Measurements from ENCODE around the gene ST8SIA4. TPM values are rescaled to one million over a fixed set of nuclear protein-coding genes. Genes with fewer than 3 reads are reported as not detected.

The ST8SIA4 gene
- 1 to 10 TPM in 3 of 4 donors, under 1 TPM in 1; 0.77 to 2.5 (median 1.9) TPM for total RNA-seq
- polyA plus RNA-seq = under 1 TPM; 0.27 to 0.52 (median 0.29) TPM
- long read RNA-seq, donor 1 = 0 reads
- long read RNA-seq, donor 2, full-length matches to known transcripts = 1 of 1 reads
- long read RNA-seq, donor 2, partial matches to known transcripts = 0 of 1 reads
- long read RNA-seq, donor 2, other reads (novel, unspliced or antisense) = 0 of 1 reads

- Histone ChIP-seq H3K9me3 (no peaks in the 10 kb centered on the region), H3K4me1 (no peaks in the 10 kb centered on the region), H3K36me3 (ENCODE audit: insufficient read depth in 1 of 2, low read depth in 1 of 2) (no peaks in the 10 kb centered on the region), H3K27ac (peak within 1 kb of the TSS; percentile 68), H3K27me3 (ENCODE audit: insufficient read depth in 3 of 3, low read length in 2 of 3) (peaks cover 0 to 31% (median 0%) of the 10 kb centered on the region in 3 donors), H3K4me3 (peak within 1 kb of the TSS; percentile 66)
- TF ChIP-seq CTCF (IDR thresholded peaks at IDR 0.05) = no peak
- DNase-seq (peak; percentile 67 to 80), ATAC-seq (peak; percentile 55 to 73 (median 58))
- WGBS, 3 donors = 0 to 1% (median 0%) methylated on average over 42 to 43 of the region's 43 CpGs
- intact Hi-C loops (cut with DNase I) = no loop called here
These were observed at the start of gene ST8SIA4 for GRCh38 chr5:100903039-100903887. Gene ST8SIA4 (minus strand): TSS chr5:100903282. CDS start chr5:100902955, 327 bp downstream.

GRCh38 chr5:100950985-100951384, 47.9 kb upstream of the ST8SIA4 start:
- no peak overlapping the region for H3K27ac ChIP-seq
- H3K4me1 ChIP-seq = no peaks in the 10 kb centered on the region
- WGBS, 3 donors = 32 to 46% (median 36%) methylated on average over 4 of the region's 4 CpGs
- H3K9me3 ChIP-seq = no peaks in the 10 kb centered on the region
- no peak for TF ChIP-seq CTCF (IDR thresholded peaks at IDR 0.05)
- DNase-seq (no peak), ATAC-seq (no peak)
- H3K27me3 ChIP-seq (ENCODE audit: insufficient read depth in 3 of 3, low read length in 2 of 3) = no peaks in the 10 kb centered on the region
- no peaks in the 10 kb centered on the region for H3K36me3 ChIP-seq (ENCODE audit: insufficient read depth in 1 of 2, low read depth in 1 of 2)
- intact Hi-C loops (cut with DNase I) = no loop called here
- no peak overlapping the region for H3K4me3 ChIP-seq

GRCh38 chr5:100913298-100913697, 10.2 kb upstream of the ST8SIA4 start:
- Histone ChIP-seq H3K9me3 (no peaks in the 10 kb centered on the region), H3K4me3 (no peak overlapping the region), H3K36me3 (ENCODE audit: insufficient read depth in 1 of 2, low read depth in 1 of 2) (no peaks in the 10 kb centered on the region), H3K4me1 (no peaks in the 10 kb centered on the region), H3K27me3 (ENCODE audit: insufficient read depth in 3 of 3, low read length in 2 of 3) (no peaks in the 10 kb centered on the region), H3K27ac (no peak overlapping the region)
- ATAC-seq = no peak
- intact Hi-C loops (cut with DNase I) = no loop called here
- no peak for TF ChIP-seq CTCF (IDR thresholded peaks at IDR 0.05)
- 94 to 98% (median 96%) methylated on average over 2 of the region's 2 CpGs for WGBS, 3 donors
- DNase-seq = no peak

- no peak for DNase-seq
- intact Hi-C loops (cut with DNase I) = no loop called here
- Histone ChIP-seq H3K27me3 (ENCODE audit: insufficient read depth in 3 of 3, low read length in 2 of 3) (peaks cover 0 to 5% (median 0%) of the 10 kb centered on the region in 3 donors), H3K9me3 (no peaks in the 10 kb centered on the region), H3K4me1 (no peaks in the 10 kb centered on the region), H3K27ac (no peak overlapping the region), H3K4me3 (no peak overlapping the region), H3K36me3 (ENCODE audit: insufficient read depth in 1 of 2, low read depth in 1 of 2) (no peaks in the 10 kb centered on the region)
- 89 to 92% (median 90%) methylated on average over 4 of the region's 4 CpGs for WGBS, 3 donors
- no peak for TF ChIP-seq CTCF (IDR thresholded peaks at IDR 0.05)
- no peak for ATAC-seq
These were observed 6.0 kb upstream of the ST8SIA4 start for GRCh38 chr5:100909034-100909433.

Measured in psoas muscle (tissue), 8 donors.